GM19324 (cell line): ENCODE measurements around the gene TBCK.

Experiments used
- ATAC-seq: cut with Tn5 transposase; IDR thresholded peaks from one replicate; pipeline ENCODE4 v1.9.1; 2021; ENCODE audit warnings: mild to moderate bottlenecking, moderate library complexity; ENCODE audit not compliant: unreplicated experiment, low FRiP score

The TBCK gene

DNA sequence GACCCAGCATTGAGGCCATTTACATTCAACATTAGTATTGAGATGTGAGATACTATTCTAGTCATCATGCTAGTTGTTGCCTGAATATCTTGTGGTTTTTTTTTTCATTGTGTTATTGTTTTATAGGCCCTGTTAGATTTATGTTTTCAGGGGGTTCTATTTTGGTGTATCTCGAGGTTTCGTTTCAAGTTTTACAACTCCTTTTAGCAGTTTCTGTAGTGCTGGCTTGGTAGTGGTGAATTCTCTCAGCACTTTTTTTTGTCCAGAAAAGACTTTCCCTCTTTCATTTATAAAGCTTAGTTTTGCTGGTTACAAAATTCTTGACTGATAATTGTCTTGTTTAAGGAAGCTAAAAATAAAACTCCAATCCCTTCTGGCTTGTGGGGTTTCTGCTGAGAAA, 305.2 kb downstream of the TBCK start:
- ATAC-seq = no peak

DNA sequence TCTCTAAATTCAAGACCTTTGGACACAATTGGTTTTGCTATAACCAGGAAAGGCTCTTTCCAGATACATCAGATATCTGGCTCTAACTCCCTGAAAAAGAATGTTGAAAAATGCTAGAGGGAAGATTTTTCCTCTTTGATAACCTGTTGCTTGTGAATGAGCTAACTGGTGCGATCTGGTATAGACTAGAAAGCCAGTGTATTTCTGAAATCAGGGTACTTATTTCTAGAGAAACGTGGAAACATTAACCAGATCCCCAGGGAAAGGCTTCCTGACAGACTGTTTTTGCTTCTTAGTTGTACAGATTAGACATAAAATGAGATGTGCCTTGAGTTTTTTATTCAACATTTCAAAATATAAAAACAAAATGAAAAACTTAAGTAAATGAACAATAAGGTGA, 313.0 kb downstream of the TBCK start:
- no peak for ATAC-seq

DNA sequence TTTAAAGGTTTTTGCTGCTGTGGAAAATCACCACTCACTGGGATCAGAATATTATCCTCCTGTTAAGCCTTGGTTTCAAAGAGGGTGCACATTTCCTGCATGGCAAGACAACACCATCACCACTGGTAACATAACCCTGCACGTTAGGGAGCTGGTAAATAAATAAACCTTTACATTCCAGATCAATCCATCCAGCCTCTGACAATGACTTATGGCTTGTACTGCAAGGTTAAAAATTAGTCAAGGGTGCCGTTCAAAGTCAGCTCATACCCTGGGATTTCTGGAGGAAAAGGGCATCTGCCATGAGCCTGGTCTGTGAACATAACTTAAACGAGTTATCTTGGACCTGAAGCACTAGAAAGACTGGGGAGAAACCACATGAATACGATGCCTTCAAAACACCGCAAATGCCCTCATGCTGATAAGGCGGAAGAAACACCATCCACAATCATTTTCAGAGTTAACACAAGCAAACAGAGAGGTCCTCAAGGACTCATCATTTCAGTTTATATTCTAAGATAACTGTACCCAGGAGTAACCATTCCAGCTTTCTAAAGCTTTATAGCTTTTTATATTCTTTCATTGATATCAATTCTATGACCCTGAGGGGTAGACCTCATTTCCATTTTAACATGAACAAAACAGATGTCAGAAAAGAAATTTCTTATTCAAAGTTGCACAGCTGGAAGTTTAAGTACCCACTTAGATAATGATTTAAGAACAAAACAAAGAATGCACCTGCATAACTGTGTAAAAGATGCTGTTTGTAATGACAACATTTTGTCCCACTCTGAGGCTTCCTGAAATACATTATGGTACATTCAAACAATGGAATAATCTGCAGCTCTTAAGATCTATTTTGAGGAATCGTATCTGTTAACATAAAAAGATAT, 317.6 kb downstream of the TBCK start:
- ATAC-seq = no peak

DNA sequence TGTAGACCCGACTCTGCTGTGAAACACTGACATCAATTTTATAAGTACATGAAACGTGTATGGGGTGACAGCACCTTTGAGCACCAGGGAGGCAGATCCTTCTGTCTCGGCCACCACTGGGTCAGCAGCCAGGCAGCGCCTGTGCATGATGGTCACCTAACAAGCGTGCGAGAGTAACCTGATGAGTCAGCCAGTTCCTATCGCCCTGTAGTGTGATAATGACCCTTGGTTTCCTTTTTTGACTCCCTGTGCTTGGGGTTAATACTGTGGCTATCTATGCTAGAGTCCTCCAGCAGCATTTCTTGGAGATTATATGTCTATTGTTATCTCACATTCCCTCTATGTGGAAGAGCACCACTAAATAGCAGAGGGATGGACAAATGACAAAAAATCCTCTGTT, 319.2 kb downstream of the TBCK start:
- ATAC-seq = no peak

DNA sequence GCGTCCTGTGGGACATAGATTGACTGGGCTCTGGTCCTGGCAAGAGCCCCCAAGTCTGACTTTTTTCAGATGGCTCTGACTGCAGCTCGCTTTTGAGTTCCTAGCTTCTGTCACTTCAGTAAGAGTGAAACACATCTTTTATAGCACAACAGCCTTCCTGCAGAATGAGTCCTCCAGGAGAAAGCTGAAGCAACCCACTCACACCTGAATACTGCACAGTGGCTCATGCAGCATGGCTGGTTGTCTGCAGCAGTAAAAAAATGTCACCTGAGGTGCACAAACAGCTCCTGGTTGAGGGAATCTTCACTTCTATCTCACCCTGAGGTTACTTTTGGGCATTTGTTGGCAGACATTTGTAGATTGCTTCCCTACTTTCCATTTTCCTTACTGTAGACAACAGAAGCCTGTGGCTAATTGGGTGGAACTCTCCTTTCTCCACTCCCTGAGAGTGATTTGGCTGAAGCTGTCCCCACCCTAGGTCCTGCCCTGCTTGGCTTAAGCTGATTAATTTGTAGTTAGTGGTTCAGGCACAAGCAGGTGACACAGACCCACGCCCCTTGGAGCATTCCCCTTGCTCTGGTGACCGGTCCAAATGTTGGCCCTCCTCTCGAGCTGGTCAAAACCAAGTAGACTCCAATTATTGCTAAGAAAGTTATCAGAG, 321.0 kb downstream of the TBCK start:
- no peak for ATAC-seq

DNA sequence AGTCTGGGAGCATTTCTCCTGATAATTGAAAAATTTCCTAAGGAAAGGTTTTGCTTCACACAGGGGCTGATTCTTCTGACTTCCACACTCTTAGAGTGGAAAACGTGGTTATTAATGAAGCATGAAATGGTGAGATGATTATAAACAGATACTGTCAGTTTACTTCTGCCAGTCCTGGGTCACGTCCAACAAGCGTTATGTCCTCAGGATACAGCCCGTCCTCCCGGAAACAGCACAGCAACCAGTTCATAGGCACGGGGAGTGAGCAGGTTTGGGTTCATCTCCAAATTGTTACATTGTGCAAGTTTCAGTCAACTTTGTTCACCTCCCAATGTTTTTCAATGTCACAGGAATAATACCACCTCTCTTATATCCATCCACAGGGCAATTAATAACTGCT, 321.9 kb downstream of the TBCK start:
- ATAC-seq = no peak

DNA sequence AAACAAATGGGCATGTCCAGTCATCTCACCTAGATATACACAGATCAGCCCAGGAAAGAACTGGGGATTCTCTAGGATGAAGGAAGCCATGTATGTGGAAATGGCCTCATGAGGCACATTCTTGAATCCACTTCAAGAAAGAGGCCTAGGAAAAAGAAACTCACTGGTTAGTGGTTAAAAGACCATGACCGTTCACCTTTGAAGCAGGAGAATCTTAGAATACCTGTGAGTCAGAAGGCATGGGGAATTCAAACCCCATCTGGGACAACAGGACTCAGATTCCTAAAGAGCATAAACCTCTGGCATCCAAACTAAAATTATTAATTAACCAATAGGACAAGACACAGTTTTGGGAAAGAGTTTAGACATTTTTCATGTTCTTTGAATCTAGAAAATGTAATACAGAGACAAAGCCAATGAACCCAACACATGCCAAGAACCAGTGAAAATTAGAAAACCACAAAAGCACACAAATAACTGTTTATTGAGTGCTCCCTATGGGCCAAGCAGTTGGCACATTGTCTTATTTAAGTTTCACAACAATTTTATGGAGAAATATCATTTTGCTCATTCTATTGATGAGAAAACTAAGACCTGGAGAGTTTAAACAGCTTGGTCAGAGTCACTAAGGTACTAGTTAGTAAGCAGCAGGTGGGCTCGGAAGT, 323.2 kb downstream of the TBCK start:
- no peak for ATAC-seq

DNA sequence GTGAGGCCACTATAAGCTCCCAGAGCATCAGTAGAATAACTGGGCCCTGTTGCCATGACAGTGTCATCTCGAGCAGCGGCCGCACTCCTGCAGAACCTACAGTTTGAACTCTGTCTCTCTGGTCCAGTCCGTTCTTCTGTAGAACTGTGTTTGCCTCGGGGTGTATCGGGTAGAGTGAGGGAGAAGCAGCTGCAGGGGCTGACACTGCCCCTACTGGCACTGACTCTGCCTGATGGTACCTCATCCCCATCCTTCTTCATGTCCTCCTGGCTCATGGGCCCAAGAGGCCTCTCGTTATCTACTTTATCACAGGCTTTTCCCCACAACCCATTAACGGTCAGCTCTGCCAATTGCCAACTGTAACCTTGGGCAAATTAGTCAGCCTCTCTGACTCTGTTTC, 324.3 kb downstream of the TBCK start:
- no peak for ATAC-seq
